A549 (cell line): ENCODE data around the gene LEKR1. TPM values are rescaled to one million over a fixed set of nuclear protein-coding genes. Genes with fewer than 3 reads are reported as not detected.
"Not testable (repeated sequence)": the region's sequence is repeated elsewhere in the genome, so short reads cannot be mapped to it uniquely, and the experiment has no call there.

Source experiments
- ATAC-seq, 2 experiments: fragments of 200-7000 bp in 1 of 2; fragments of >200 bp in 1 of 2; cut with Nextera tagmentation in 1 of 2; cut with Tn5 transposase in 1 of 2; 3 replicates each; pipeline versions ENCODE4 v1.8.0 to v1.9.1; 2018 to 2020; ENCODE audit warnings: mild to moderate bottlenecking in 1 of 2, moderate library complexity in 1 of 2
- CTCF ChIA-PET: fragments of 300-600 bp; sonication (Branson Sonifier 250); formaldehyde crosslinking; extraction: SDS; loops from one replicate; lab custom pipeline; 2021; ENCODE audit warnings: antibody characterized with exemption, inconsistent platforms; lab: Yijun Ruan, JAX
- POLR2A ChIA-PET: fragments of 350-600 bp; formaldehyde crosslinking; extraction: SDS; loops from one replicate; lab custom pipeline; 2021; ENCODE audit warnings: antibody characterized with exemption, inconsistent platforms; lab: Yijun Ruan, JAX
- DNase-seq, 2 experiments: peaks; one replicate each; pipeline versions ENCODE4 v3.0.0 to v3.0.0-alpha.2; 2011 to 2016; ENCODE audit warnings: low read depth in 1 of 2, low spot score in 1 of 2
- FAIRE-seq: peaks from 2 replicates; lab custom pipeline; 2011; peaks lifted over from hg19 to GRCh38; lab: Jason Lieb, UNC
- H3K27ac ChIP-seq, 2 experiments: fragments of >200 bp; sonication (Bioruptor Twin); formaldehyde crosslinking; 3 replicates each; pipeline ENCODE4 v1.5.1; 2016 to 2017
- H3K4me1 ChIP-seq: fragments of >200 bp; sonication (Bioruptor Twin); formaldehyde crosslinking; 3 replicates; pipeline ENCODE4 v1.6.1; 2016
- H3K4me2 ChIP-seq: fragments of >200 bp; sonication (Bioruptor Twin); formaldehyde crosslinking; 3 replicates; pipeline ENCODE4 v1.6.1; 2016
- H3K4me3 ChIP-seq: fragments of >200 bp; sonication (Bioruptor Twin); formaldehyde crosslinking; 3 replicates; pipeline ENCODE4 v1.5.1; 2016
- H3K9me3 ChIP-seq: fragments of >200 bp; sonication (Bioruptor Twin); formaldehyde crosslinking; 3 replicates; pipeline ENCODE4 v1.6.1; 2016
- ATOH8 ChIP-seq: fragments of 250-450 bp; sonication (Bioruptor Pico); IDR thresholded peaks from 2 replicates; pipeline ENCODE4 v1.5.0; 2020; ENCODE audit warnings: low read depth, mild to moderate bottlenecking, moderate library complexity
- CBX2 ChIP-seq: fragments of 200-600 bp; sonication (generic); IDR thresholded peaks from 2 replicates; pipeline ENCODE4 v1.6.1; 2016; ENCODE audit warnings: low read depth, mild to moderate bottlenecking, borderline replicate concordance
- CHD4 ChIP-seq: fragments of 200-600 bp; sonication (generic); IDR thresholded peaks from 2 replicates; pipeline ENCODE4 v1.6.1; 2016; ENCODE audit warnings: antibody characterized with exemption, mild to moderate bottlenecking, borderline replicate concordance
- EHF ChIP-seq: fragments of 250-450 bp; sonication (Bioruptor Pico); IDR thresholded peaks from 2 replicates; pipeline ENCODE4 v1.5.0; 2020; ENCODE audit warnings: mild to moderate bottlenecking
- ELK1 ChIP-seq: fragments of 150-350 bp; IDR thresholded peaks from 2 replicates; pipeline ENCODE4 v1.6.1; 2014; ENCODE audit warnings: low read depth, mild to moderate bottlenecking, low read length
- ESRRA ChIP-seq: fragments of 150-350 bp; IDR thresholded peaks from 2 replicates; pipeline ENCODE4 v1.6.1; 2014; ENCODE audit warnings: mild to moderate bottlenecking, low read length, borderline replicate concordance
- FOSL2 ChIP-seq, 2 experiments: fragments of 450-650 bp in 1 of 2; fragments of >200 bp in 1 of 2; sonication (Bioruptor Twin) in 1 of 2; formaldehyde crosslinking; IDR thresholded peaks; 2 replicates each; pipeline versions ENCODE4 v1.5.0 to v1.6.1; 2016 to 2020; ENCODE audit warnings: mild to moderate bottlenecking in 1 of 2, moderate library complexity in 1 of 2
- FOXS1 ChIP-seq: fragments of 250-450 bp; sonication (Bioruptor Pico); IDR thresholded peaks from 2 replicates; pipeline ENCODE4 v1.5.0; 2020; ENCODE audit warnings: mild to moderate bottlenecking, moderate library complexity
- HMGXB4 ChIP-seq: fragments of 250-450 bp; sonication (Bioruptor Pico); IDR thresholded peaks from 2 replicates; pipeline ENCODE4 v1.5.0; 2021; ENCODE audit warnings: mild to moderate bottlenecking, moderate library complexity, borderline replicate concordance
- HOXA7 ChIP-seq: fragments of 250-450 bp; sonication (Bioruptor Pico); IDR thresholded peaks from 2 replicates; pipeline ENCODE4 v1.5.0; 2020; ENCODE audit warnings: mild to moderate bottlenecking, moderate library complexity
- MYC ChIP-seq: IDR thresholded peaks from 2 replicates; pipeline ENCODE4 v1.6.1; 2012; ENCODE audit warnings: mild to moderate bottlenecking, inconsistent platforms, low read length, improper control_type of control experiment, borderline replicate concordance
- NPAS2 ChIP-seq: fragments of 250-450 bp; sonication (Bioruptor Pico); IDR thresholded peaks from 2 replicates; pipeline ENCODE4 v1.8.0; 2022; ENCODE audit warnings: mild to moderate bottlenecking, moderate library complexity, borderline replicate concordance
- NR3C1 ChIP-seq: fragments of >200 bp; sonication (Bioruptor Twin); formaldehyde crosslinking; IDR thresholded peaks from 3 replicates; pipeline ENCODE4 v1.6.1; 2017
- PHF8 ChIP-seq: fragments of 200-600 bp; sonication (generic); IDR thresholded peaks from 2 replicates; pipeline ENCODE4 v1.6.1; 2016; ENCODE audit warnings: low read depth, mild to moderate bottlenecking, antibody characterized with exemption, moderate library complexity, borderline replicate concordance
- RFX5 ChIP-seq: fragments of 450-650 bp; IDR thresholded peaks from 2 replicates; pipeline ENCODE4 v1.7.1; 2014; ENCODE audit warnings: antibody characterized with exemption, mild to moderate bottlenecking, moderate library complexity
- SREBF2 ChIP-seq: fragments of 450-650 bp; IDR thresholded peaks from 2 replicates; pipeline ENCODE4 v1.6.1; 2014; ENCODE audit warnings: mild to moderate bottlenecking, moderate library complexity
- TFCP2L1 ChIP-seq: fragments of 250-450 bp; sonication (Bioruptor Pico); IDR thresholded peaks from 2 replicates; pipeline ENCODE4 v1.5.0; 2021; ENCODE audit warnings: mild to moderate bottlenecking
- ZC3H11A ChIP-seq: fragments of 450-650 bp; IDR thresholded peaks from 2 replicates; pipeline ENCODE4 v1.6.1; 2014; ENCODE audit warnings: antibody characterized with exemption, mild to moderate bottlenecking
- ZFP36 ChIP-seq: fragments of 450-650 bp; IDR thresholded peaks from 2 replicates; pipeline ENCODE4 v1.6.1; 2014; ENCODE audit warnings: borderline replicate concordance; ENCODE audit not compliant: partially characterized antibody
- ZSCAN20 ChIP-seq: fragments of 250-450 bp; sonication (Bioruptor Pico); IDR thresholded peaks from 2 replicates; pipeline ENCODE4 v1.8.0; 2022; ENCODE audit warnings: mild to moderate bottlenecking, moderate library complexity
- WGBS: methylation state at CpG from one replicate; pipeline ENCODE4 v1.1.6; 2017; ENCODE audit errors: missing lambda C conversion rate; 5-methylcytosine and 5-hydroxymethylcytosine counted together
- polyA plus RNA-seq, 4 experiments: library from polyadenylated mRNA; depleted of rRNA in 3 of 4; stranded (reverse); fragments of >200 nt; fragmentation: RNase III in 1 of 4; extraction: RNeasy Plus Mini Kit Qiagen cat#74134 plus additional on column Dnase treatment in 1 of 4; gene quantifications; 2 replicates in 3 of 4; 3 replicates in 1 of 4; pipeline ENCODE4 v1.2.3, GENCODE V29; 2011 to 2017

LEKR1 gene
- polyA plus RNA-seq, 2 of the 4 experiments (the other 2 are of a cell fraction): 1.3 to 1.4 TPM

- Histone ChIP-seq H3K27ac (no peak overlapping the region), H3K4me2 (no peak overlapping the region), H3K9me3 (peaks cover 5% of the 10 kb centered on the region), H3K4me3 (no peak overlapping the region), H3K4me1 (no peaks in the 10 kb centered on the region)
- DNase-seq (no peak), FAIRE-seq (no peak), ATAC-seq (no peak)
- WGBS: 56% methylated on average over 1 of the region's 1 CpG
- TF ChIP-seq RFX5: no peak
- TF ChIP-seq MYC: no peak
- TF ChIP-seq NPAS2: no peak
- no peak for TF ChIP-seq ESRRA
- no peak for TF ChIP-seq HMGXB4 (CRISPR knock-in tag)
- TF ChIP-seq PHF8: no peak
- no peak for TF ChIP-seq NR3C1
- no peak for TF ChIP-seq EHF (CRISPR knock-in tag)
- TF ChIP-seq ZSCAN20 (CRISPR knock-in tag): no peak
- no peak for TF ChIP-seq TFCP2L1
- TF ChIP-seq SREBF2: no peak
- TF ChIP-seq ATOH8 (CRISPR knock-in tag): no peak
- no peak for TF ChIP-seq FOSL2 (IDR thresholded peaks at IDR 0.05)
- TF ChIP-seq FOSL2 (CRISPR knock-in tag; IDR thresholded peaks at IDR 0.05): no peak
- no peak for TF ChIP-seq ZC3H11A
- no peak for TF ChIP-seq CBX2
- no peak for TF ChIP-seq CHD4
- no peak for TF ChIP-seq ZFP36
- POLR2A ChIA-PET: no interaction called here
- CTCF ChIA-PET: no interaction called here
These were observed 66.5 kb downstream of the LEKR1 start for GRCh38 chr3:156892701-156893100.

- H3K4me1 ChIP-seq, FAIRE-seq, DNase-seq, CTCF ChIA-PET, H3K4me3 ChIP-seq, ATAC-seq, POLR2A ChIA-PET, H3K4me2 ChIP-seq, H3K9me3 ChIP-seq, H3K27ac ChIP-seq: not testable (repeated sequence)
- 20% methylated on average over 1 of the region's 1 CpG for WGBS
These were observed 69.2 kb downstream of the LEKR1 start for GRCh38 chr3:156895374-156895773.

GRCh38 chr3:156897851-156898250, 71.7 kb downstream of the LEKR1 start:
- CTCF ChIA-PET, POLR2A ChIA-PET, FAIRE-seq, H3K4me3 ChIP-seq, ATAC-seq, H3K4me2 ChIP-seq, H3K4me1 ChIP-seq, H3K9me3 ChIP-seq, DNase-seq, H3K27ac ChIP-seq: not testable (repeated sequence)
- 91% methylated on average over 1 of the region's 1 CpG for WGBS

GRCh38 chr3:156898296-156898880, 72.2 kb downstream of the LEKR1 start:
- no peak overlapping the region for H3K27ac ChIP-seq
- POLR2A ChIA-PET: no interaction called here
- no peak for FAIRE-seq
- CTCF ChIA-PET: no interaction called here
- H3K4me3 ChIP-seq: no peak overlapping the region
- DNase-seq: no peak
- H3K4me1 ChIP-seq: no peaks in the 10 kb centered on the region
- peaks cover 5% of the 10 kb centered on the region for H3K9me3 ChIP-seq
- WGBS: 90% methylated on average over 5 of the region's 5 CpGs
- ATAC-seq: no peak
- H3K4me2 ChIP-seq: no peak overlapping the region
- TF ChIP-seq HOXA7 (no peak), FOXS1 (CRISPR knock-in tag) (no peak), ELK1 (no peak)
